Heart left ventricle (tissue), 16 donors: ENCODE results near the gene MBP. TPM values are rescaled to one million over a fixed set of nuclear protein-coding genes. Genes with fewer than 3 reads are reported as not detected.

Experiments
- ATAC-seq, 4 donors: fragments of 200-7000 bp; cut with Tn5 transposase; one replicate each; pipeline ENCODE4 v1.9.1; 2020 to 2022; ENCODE audit warnings: moderate library complexity in 4 of 4, mild to moderate bottlenecking in 3 of 4, moderate number of reproducible peaks in 1 of 4
- DNase-seq, 5 donors: peaks; one replicate each; pipeline ENCODE4 v3.0.0-alpha.2; 2020
- H3K27ac ChIP-seq, 12 donors: fragments of 200-600 bp; sonication (generic) in 4 of 12; one replicate each; pipeline versions ENCODE4 v1.5.0 to v1.8.0; 2016 to 2022; ENCODE audit warnings: mild to moderate bottlenecking in 2 of 12
- H3K27me3 ChIP-seq, 9 donors: fragments of 200-600 bp; sonication (generic) in 2 of 9; one replicate each; pipeline versions ENCODE4 v1.5.1 to v1.8.0; 2016 to 2022; ENCODE audit warnings: mild to moderate bottlenecking in 3 of 9
- H3K36me3 ChIP-seq, 9 donors: fragments of 200-600 bp; sonication (generic) in 2 of 9; one replicate each; pipeline versions ENCODE4 v1.5.0 to v1.8.0; 2018 to 2022; ENCODE audit warnings: mild to moderate bottlenecking in 2 of 9
- H3K4me1 ChIP-seq, 12 donors: fragments of 200-600 bp; sonication (generic) in 4 of 12; one replicate each; pipeline versions ENCODE4 v1.5.0 to v1.8.0; 2016 to 2022; ENCODE audit warnings: mild to moderate bottlenecking in 3 of 12
- H3K4me3 ChIP-seq, 12 donors: fragments of 200-600 bp; sonication (generic) in 4 of 12; one replicate each; pipeline versions ENCODE4 v1.5.0 to v1.8.0; 2017 to 2022; ENCODE audit warnings: mild to moderate bottlenecking in 9 of 12, moderate library complexity in 4 of 12
- H3K9me3 ChIP-seq, 12 donors: fragments of 200-600 bp; sonication (generic) in 4 of 12; one replicate each; pipeline versions ENCODE4 v1.5.0 to v1.8.0; 2016 to 2022; ENCODE audit warnings: mild to moderate bottlenecking in 1 of 12
- CTCF ChIP-seq, 12 donors: fragments of 200-600 bp; sonication (generic) in 4 of 12; IDR thresholded peaks; one replicate each; pipeline versions ENCODE4 v1.5.0 to v1.8.0; 2018 to 2022; ENCODE audit warnings: antibody characterized with exemption in 12 of 12, mild to moderate bottlenecking in 5 of 12
- POLR2A ChIP-seq, 2 donors: fragments of 450-650 bp; IDR thresholded peaks; one replicate each; pipeline ENCODE4 v1.6.1; 2017; ENCODE audit warnings: antibody characterized with exemption in 2 of 2, mild to moderate bottlenecking in 2 of 2, moderate library complexity in 2 of 2
- WGBS, 4 donors: extraction: QIAGEN DNeasy Blood & Tissue Kit in 2 of 4; methylation state at CpG; one replicate each; pipeline versions ENCODE4 v1.1.5 to v1.1.7; 2013 to 2018; 5-methylcytosine and 5-hydroxymethylcytosine counted together
- intact Hi-C, 10 donors: fragments of 100-400 bp; cut with DNase I; formaldehyde crosslinking; loops; one replicate each; pipeline versions ENCODE4 v1.11.1 to v1.14.2; 2022
- polyA plus RNA-seq, 2 donors: library from polyadenylated mRNA; stranded (reverse); fragments of 200-250 nt; gene quantifications; one replicate each; pipeline ENCODE4 v1.2.3, GENCODE V29; 2013
- total RNA-seq, 9 donors: library from RNA; depleted of rRNA in 2 of 9; stranded (reverse); fragments of >200 nt in 2 of 9; fragmentation: NEBNext Ultra II Directional in 3 of 9; extraction: Animal tissue kit (Norgen Biotek cat#: 25700) in 3 of 9; gene quantifications; one replicate each; pipeline versions ENCODE4 v1.1.0 to v1.2.4, GENCODE V29; 2016 to 2023
- donor health status: ischemic (EF 13 %, LVEDD 7.1; RV severe dilation, severe dysfunction).
- donor health status: healthy with polysubstance abuse.
- donor health status: DM: no; HTN: yes; CAD: no.
- donor health status: DM: no; HTN: no; CAD: no.
- donor health status: ischemic (EF 25% LVEDD 6.9; RV normal size, moderate dysfunction).
- donor health status: ischemic (EF 25% LVEDD 5.7; RV mildly dilated, moderate dysfunction).
- donor health status: healthy.
- donor health status: DM: yes; HTN: yes; CAD: no.
- donor health status: ischemic (EF 35%, LVEDD 5.7; RV mildly dilated, moderate dysfunction).
- donor health status: nonischemic (EF 11% LVEDD 7.7; RV severe dilation, severe dysfunction).
- donor health status: DM: yes; HTN: yes; CAD: no.
- donor health status: PGD.
- donor health status: ischemic (EF 29% LVEDD 5.4; RV normal size, mild dysfunction).
- donor health status: nonischemic (EF 23%, LVEDD 6.1; RV moderate dilation, normal function).

Gene MBP
- total and polyA plus RNA-seq, 11 donors: 7.7 to 93.0 (median 31.8) TPM

GRCh38 chr18:77111449-77111848, 21.1 kb downstream of the MBP start:
- intact Hi-C loops: loop anchor here in 1 of 10 donors (5.0 kb wide), 1 partner anchor 44 kb away; no protein-coding TSS in a partner anchor
- no peaks in the 10 kb centered on the region for H3K9me3 ChIP-seq
- no peaks in the 10 kb centered on the region for H3K27me3 ChIP-seq
- 67 to 72% (median 69%) methylated on average over 10 to 11 of the region's 11 CpGs for WGBS, 4 donors
- peak overlapping the region in 3 of 12 donors; percentile 9 to 44 (median 13) for H3K4me3 ChIP-seq
- peak overlapping the region in 10 of 12 donors; percentile 18 to 95 (median 46) for H3K27ac ChIP-seq
- TF ChIP-seq POLR2A (IDR thresholded peaks at IDR 0.05) (no peak), CTCF (IDR thresholded peaks at IDR 0.05) (no peak)
- ATAC-seq: no peak
- peak in 2 of 5 donors; percentile 18 to 55 for DNase-seq
- peaks cover 0 to 99% (median 51%) of the 10 kb centered on the region in 12 donors for H3K4me1 ChIP-seq
- H3K36me3 ChIP-seq: peaks cover 0 to 4% (median 0%) of the 10 kb centered on the region in 9 donors

GRCh38 chr18:77110936-77111335, 21.6 kb downstream of the MBP start:
- Histone ChIP-seq H3K27ac (peak overlapping the region in 3 of 12 donors; percentile 58 to 95 (median 93)), H3K36me3 (no peaks in the 10 kb centered on the region), H3K9me3 (no peaks in the 10 kb centered on the region), H3K27me3 (no peaks in the 10 kb centered on the region), H3K4me1 (peaks cover 0 to 100% (median 54%) of the 10 kb centered on the region in 12 donors), H3K4me3 (no peak overlapping the region)
- intact Hi-C loops: loop anchor here in 1 of 10 donors (5.0 kb wide), 1 partner anchor 44 kb away; no protein-coding TSS in a partner anchor
- no peak for TF ChIP-seq CTCF (IDR thresholded peaks at IDR 0.05)
- no peak for TF ChIP-seq POLR2A (IDR thresholded peaks at IDR 0.05)
- no peak for DNase-seq
- no peak for ATAC-seq
- WGBS, 4 donors: 92 to 97% (median 95%) methylated on average over 12 to 14 of the region's 14 CpGs

DNA sequence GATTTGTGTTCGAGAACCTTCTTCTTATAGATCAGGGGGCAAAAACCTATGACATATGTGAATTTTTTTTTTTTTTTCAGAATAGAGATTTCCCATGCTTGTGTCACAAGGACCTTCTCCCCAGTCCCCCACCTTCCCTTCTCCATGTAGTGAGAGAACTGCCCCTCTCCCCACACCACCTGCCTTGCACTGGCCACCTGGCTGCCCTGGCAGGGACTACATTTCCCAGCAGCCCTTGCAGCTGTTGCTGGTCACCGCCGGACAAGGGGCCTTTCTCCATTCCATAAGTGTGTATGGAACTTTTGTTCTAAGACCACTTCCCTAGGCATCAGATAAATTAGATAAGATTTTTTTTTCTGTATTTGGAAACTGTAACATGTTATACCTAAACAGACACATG, 22.2 kb downstream of the MBP start:
- 63 to 88% (median 79%) methylated on average over 3 of the region's 3 CpGs for WGBS, 4 donors
- Histone ChIP-seq H3K4me1 (peaks cover 0 to 100% (median 53%) of the 10 kb centered on the region in 12 donors), H3K27ac (peak overlapping the region in 1 of 12 donors; percentile 95), H3K9me3 (no peaks in the 10 kb centered on the region), H3K4me3 (no peak overlapping the region), H3K27me3 (no peaks in the 10 kb centered on the region), H3K36me3 (no peaks in the 10 kb centered on the region)
- DNase-seq (peak in 1 of 5 donors; percentile 44), ATAC-seq (no peak)
- TF ChIP-seq CTCF (IDR thresholded peaks at IDR 0.05) (no peak), POLR2A (IDR thresholded peaks at IDR 0.05) (no peak)
- intact Hi-C loops: loop anchor here in 1 of 10 donors (5.0 kb wide), 1 partner anchor 43 kb away; no protein-coding TSS in a partner anchor

DNA sequence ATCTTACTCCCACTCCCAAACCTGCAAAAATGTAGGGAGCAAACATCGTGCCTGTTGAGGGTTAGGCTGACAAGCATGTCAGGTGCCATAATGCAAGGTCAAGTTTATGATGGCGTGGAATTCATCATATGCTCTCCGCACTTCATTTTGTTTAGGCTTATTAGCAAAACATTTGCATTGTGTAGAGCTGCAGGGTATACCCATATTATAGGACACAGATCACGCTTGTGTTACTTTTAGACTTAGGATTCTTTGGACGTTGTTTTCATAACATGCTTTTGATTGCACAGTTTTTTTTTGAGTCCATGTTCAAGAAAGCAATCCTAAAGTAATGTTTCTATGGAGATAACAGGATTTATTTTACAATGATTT, 22.9 kb downstream of the MBP start:
- no peak for ATAC-seq
- DNase-seq: no peak
- Histone ChIP-seq H3K27ac (peak overlapping the region in 4 of 12 donors; percentile 26 to 95 (median 85)), H3K4me3 (no peak overlapping the region), H3K36me3 (peaks cover 0 to under 1% (median 0%) of the 10 kb centered on the region in 9 donors), H3K27me3 (no peaks in the 10 kb centered on the region), H3K9me3 (no peaks in the 10 kb centered on the region), H3K4me1 (peaks cover 0 to 100% (median 45%) of the 10 kb centered on the region in 12 donors)
- WGBS, 4 donors: 85 to 86% (median 86%) methylated on average over 5 of the region's 5 CpGs
- no peak for TF ChIP-seq CTCF (IDR thresholded peaks at IDR 0.05)
- TF ChIP-seq POLR2A (IDR thresholded peaks at IDR 0.05): no peak
- intact Hi-C loops: loop anchor here in 1 of 10 donors (5.0 kb wide), 2 partner anchors 42 to 52 kb away; no protein-coding TSS in a partner anchor
